Astrocyte (in vitro differentiated cells and primary cell): Measurements from ENCODE around the gene TDO2.

Source experiments
- EZH2 ChIP-seq: IDR thresholded peaks from 2 replicates; pipeline ENCODE4 v1.6.1; 2012; ENCODE audit warnings: mild to moderate bottlenecking, low read length, inconsistent platforms; ENCODE audit not compliant: insufficient read depth
- TF ChIP-seq, protein P1 (sequence below): IDR thresholded peaks from 2 replicates; pipeline ENCODE4 v1.5.1; 2011; ENCODE audit warnings: low read depth, mild to moderate bottlenecking, inconsistent platforms, low read length, moderate library complexity; ENCODE audit not compliant: insufficient read depth

DNA sequence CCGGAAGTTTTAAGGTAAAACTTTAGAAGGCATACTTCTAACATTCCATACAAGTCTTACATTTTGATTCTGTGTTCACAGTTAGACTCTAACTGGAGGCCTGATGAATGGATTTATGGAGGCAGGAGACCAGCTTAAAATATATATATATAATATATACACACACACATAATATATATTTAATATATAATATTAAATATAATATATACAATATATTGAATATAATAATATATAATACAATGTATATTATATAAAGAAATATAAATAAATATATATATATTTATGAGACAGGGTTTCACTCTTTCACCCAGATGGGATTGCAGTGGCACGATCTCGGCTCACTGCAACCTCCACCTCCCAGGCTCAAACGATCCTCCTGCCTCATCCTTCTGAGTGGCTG, 58.1 kb downstream of the TDO2 start:
- TF ChIP-seq, protein P1, sequence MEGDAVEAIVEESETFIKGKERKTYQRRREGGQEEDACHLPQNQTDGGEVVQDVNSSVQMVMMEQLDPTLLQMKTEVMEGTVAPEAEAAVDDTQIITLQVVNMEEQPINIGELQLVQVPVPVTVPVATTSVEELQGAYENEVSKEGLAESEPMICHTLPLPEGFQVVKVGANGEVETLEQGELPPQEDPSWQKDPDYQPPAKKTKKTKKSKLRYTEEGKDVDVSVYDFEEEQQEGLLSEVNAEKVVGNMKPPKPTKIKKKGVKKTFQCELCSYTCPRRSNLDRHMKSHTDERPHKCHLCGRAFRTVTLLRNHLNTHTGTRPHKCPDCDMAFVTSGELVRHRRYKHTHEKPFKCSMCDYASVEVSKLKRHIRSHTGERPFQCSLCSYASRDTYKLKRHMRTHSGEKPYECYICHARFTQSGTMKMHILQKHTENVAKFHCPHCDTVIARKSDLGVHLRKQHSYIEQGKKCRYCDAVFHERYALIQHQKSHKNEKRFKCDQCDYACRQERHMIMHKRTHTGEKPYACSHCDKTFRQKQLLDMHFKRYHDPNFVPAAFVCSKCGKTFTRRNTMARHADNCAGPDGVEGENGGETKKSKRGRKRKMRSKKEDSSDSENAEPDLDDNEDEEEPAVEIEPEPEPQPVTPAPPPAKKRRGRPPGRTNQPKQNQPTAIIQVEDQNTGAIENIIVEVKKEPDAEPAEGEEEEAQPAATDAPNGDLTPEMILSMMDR, result no peak
- no peak for TF ChIP-seq EZH2
